HG02885 (cell line): ENCODE results near the gene SAMD4A.
"Not testable (repeated sequence)": the region's sequence is repeated elsewhere in the genome, so short reads cannot be mapped to it uniquely, and the experiment has no call there.

ENCODE experiments used
- ATAC-seq: cut with Tn5 transposase; IDR thresholded peaks from one replicate; pipeline ENCODE4 v1.9.1; 2021; ENCODE audit warnings: mild to moderate bottlenecking; ENCODE audit not compliant: unreplicated experiment, poor library complexity

The SAMD4A gene

DNA sequence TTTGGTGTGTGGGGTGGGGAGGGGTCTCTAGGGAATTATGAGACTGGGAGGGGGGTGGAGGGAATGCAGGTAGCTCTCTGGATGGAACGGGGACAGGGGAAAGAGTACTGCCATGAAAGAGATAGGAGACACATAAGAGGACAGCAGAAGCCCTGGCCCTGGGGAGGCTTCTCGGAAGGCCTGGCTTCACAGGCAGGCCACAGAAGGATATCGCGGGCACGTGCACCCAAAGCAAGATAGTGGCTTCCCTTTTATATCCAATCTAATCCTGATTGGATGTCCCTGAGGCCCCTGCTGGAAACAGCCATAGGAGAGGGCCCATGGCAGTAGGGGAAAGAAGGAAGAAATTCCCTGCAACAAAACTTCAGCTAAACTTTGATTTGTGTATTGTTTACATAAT, 222.2 kb downstream of the SAMD4A start:
- ATAC-seq = no peak

DNA sequence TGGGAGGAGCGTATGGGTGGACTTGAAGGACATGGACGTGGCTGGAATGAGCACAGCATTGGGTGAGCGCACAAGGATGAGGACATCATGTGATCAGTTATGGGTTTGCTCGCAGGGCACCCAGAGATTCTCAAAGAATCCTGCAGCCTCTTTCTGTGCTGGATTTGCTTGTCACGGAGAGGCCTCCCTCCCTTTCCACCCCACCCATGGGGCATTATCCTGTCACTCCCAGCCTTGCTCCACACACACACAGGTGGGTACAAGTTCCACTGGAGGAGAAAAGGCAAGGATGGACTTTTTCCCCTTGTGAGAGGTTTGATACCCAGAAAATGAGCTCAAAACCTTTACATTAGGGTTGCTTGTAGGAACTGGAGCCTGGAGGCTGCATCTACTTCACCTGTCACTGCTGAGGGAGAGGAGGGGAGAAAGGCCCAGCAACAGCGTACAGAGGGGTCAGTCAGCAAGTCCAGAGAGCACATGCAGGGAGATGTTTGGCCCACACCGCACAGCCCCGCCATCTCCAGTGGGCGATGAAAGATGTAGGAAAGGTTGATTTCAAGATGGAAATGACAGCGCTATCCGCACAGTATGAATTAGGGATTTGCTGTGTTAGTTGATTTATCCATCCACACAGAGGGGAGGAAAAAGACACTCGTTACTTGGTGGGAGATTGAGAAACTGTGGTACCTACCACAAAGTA, 223.0 kb downstream of the SAMD4A start:
- ATAC-seq = no peak

DNA sequence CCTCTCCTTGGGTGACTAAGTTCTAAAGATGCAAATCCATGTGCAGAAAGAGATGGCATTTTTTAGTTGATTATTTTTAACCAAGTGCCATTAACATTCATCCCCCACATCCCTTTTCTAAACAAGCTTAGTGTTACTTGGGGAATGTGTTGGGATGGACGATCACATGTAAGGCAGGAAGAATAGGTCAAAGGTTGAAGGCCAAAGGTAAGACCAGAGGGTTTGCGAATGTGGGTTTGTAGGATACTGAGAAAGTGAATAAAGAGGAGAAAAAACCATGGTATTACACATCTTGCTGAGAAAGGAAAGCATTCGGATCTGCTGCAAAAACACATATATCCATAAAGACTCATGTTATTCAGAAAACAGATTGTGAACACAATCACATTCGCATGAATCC, 224.1 kb downstream of the SAMD4A start:
- no peak for ATAC-seq

DNA sequence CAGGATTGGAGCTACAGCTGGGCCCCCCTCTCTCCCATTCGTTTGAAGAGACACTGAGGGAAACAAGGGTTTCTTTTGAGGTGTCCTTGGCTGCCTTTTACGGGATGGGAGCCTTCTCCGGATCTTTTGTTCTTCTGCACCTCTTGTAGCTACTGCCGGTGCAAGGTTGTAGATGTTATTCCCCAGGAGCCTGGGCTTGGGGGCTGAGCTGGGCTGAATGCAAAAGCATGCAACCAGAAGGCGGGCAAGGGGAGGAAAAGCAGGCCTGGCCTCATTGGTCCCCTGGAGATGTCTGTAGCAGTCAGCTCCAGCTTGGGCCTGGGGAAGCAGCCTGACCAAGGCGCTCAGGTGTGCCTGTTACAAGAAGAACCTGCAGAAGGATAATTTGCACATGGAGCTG, 225.4 kb downstream of the SAMD4A start:
- ATAC-seq = no peak

DNA sequence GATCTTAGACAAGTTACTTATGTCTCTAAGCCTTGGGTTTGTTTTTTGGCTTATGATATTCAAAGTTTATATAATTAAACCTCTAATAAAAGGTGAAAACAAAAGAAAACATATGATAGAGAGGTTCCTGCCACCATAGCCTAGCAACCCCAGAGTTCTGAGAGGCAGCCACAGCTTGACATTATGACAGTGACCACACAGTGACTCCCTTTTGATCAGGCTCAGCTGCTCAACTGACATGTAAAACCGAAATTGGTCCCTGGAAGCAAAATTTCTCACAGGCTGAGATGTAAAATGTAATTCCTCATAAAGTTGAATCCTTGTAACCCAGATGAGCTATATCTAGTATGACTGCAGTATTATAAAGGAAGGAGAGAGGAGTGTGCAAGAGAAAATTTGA, 227.2 kb downstream of the SAMD4A start:
- ATAC-seq = no peak

DNA sequence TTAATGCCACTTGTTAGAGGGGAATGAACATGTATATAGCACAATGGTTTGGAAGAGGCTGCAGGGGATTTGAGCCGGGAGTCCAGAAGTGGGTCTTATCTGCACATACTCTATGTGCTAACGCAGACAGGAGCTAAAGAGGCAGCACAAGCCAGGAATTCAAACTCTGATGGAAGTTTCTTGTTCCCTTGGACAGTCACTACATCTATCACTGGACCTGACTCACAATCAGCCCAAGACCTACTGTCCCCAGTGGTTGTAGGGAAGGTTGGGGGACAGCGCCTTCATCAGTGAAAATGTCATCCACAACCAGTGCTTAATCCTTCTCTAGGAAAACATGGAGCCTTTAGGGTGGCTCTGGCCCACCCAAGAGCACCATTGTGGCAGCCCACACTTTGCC, 227.9 kb downstream of the SAMD4A start:
- no peak for ATAC-seq

DNA sequence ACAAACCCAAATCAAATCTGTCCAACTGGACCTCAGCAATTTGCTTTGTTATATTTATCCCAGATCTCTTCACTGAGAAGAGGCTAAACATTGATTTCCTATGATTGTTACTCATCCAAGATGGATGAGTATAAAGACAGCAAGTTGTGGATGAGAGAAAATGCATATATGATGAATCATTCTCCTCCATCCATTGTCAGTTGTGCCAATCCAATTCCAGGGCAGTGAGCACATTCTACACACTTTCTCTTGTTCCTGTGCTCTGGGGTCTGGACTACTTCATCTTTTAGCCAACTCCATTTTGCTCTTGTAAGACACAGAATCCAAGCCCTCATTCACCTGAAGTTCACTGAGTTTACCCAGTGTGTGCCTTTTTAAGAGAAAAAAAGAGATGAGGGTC, 230.0 kb downstream of the SAMD4A start:
- no peak for ATAC-seq

DNA sequence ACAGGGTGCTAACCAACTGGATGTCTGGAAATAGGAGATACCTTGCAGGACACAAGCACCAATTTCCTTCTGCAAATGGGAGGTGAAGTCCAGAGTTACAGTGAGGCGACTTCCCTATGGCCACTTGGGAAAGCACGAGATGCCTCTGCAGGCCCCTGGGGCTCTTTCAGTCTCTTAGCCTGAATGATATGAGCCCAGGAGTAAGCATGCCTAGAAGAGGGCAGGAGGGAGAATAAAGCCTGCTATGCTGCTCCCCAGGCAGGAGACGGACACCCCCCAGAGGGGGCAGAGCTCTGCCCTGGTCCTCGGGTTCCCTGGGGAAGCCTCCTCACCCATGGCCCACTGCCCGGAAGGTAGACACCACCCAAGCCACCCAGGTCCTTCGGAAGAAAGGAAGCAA, 230.6 kb downstream of the SAMD4A start:
- ATAC-seq = no peak

DNA sequence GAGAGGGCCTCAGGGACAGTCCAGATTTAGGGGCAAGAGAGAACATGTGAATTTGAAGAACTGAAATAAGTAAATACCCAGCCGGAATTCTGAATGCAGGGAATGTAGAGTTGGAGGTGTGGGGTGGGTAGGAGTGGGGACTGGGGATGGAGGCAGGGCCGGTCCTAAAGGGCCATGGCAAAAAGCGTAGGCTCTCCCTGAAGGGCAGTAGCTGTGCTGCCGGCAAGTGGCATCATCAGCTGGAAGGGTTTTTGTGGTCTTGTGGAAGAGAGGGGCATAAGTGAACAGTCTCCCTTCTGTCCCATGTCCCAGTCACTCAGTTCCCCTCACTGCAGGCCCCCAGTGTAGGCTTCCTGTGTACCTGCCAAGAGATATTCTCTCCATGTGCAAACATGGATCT, 231.1 kb downstream of the SAMD4A start:
- no peak for ATAC-seq

DNA sequence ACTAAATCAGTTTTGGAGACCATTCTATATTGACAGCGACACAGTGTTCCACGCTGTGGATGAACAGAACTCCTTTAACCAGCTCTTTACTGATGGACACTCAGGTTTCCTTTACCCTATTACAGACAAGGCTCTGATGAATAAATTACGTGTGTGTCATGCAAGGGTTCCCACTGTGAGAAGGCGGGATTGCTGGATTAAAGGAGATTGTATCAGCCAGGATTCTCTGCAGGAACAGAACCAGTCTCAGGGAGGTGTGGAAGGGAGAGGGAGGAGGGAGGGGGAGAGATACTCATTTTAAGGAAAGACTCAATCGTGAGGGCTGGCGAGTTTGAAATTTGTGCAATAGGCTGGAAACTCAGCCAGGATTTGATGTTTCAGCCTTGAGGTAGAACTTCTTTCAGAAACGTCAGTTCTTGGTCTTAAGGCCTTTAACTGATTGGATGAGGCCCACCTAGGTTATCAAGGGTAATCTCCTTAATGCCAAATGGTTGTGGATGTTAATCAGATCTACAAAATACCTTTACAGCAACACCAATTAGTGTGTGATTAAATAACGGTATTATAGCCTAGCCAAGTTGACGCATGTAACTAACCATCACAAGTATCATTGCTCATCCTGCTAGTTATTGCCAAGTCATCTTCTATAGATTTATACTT, 231.7 kb downstream of the SAMD4A start:
- ATAC-seq = no peak

DNA sequence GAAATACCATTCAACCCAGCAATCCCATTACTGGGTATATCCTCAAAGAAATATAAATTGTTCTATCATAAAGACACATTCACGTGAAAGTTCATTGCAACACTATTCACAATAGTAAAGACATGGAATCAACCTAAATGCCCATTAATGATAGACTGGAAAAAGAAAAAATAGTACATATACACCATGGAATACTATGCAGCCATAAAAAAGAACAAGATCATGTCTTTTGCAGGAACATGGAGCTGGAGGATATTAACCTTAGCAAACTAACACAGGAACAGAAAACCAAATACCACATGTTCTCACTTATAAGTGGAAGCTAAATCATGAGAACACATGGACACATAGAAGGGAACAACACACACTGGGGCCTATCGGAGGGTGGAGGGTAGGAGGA, 234.6 kb downstream of the SAMD4A start:
- not testable (repeated sequence) for ATAC-seq

DNA sequence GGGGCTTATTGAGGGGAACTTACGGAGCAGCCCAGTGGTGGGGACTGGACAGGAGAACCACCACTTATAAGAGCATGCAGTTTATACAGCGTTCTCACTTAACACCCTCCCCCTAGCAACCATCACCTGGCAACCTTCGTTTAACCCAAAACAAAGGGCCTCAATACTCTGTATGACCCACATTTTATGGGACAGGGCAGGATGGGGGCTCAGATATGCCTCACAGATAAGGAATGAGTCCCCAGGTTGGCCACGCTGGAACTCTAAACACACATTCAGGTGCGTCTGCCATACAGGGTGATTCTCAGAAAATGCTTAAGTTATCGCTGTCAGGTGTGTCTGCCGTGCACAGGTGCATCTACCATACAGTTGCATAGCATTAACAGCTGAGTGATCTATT, 236.5 kb downstream of the SAMD4A start:
- ATAC-seq = no peak

DNA sequence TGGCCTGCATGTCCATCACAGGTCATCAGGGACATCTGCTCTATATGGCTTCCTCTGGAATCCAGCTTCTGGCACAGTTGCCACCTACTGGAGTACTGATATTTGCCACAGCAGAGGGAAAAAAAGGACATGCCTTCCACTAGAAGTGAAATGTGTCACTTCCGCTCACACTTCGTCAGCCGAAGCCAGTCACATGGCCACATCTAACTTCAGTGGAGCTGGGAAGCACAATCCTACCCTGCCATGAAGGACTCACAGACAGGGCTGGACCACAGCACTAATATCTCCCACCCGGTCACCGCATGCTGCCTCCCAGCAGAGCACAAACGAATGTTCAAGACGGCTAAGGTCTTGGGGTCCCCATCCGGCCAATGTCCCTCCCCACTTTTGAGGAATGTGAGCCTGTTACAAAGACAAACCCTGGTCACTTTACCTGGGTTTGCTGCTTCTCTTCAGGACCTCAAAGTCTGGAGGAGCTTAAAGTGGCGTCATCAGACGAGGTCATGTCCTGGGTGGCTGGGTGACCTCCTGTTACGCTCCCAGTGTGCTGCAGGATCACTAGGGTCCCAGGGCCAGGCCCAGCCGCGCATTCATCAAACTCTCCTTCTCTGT, 237.1 kb downstream of the SAMD4A start:
- ATAC-seq = no peak

DNA sequence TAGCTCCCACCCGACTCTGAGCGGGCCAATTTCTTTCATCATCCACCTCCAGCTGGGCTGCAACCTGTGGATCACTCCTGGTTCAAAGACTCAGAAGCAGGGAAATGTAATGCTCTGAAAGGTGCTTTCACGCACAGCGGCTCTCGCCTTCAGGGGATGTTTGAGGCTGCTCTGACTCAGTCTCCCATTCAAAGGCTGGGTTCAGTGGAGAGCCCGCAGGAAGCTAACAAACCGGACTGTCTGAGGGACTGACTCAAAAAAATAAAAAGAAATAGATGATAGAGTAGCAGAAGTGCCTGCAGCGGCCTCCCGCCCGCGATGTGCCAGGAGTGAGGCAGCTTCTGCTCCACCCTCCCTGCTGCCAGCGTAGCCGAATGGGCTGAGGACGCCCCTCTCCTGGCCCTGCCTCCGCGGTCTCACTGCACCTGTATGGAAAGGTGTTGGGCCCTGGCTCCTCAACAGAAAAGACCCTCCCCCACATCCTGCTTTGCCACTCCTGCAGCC, 237.7 kb downstream of the SAMD4A start:
- ATAC-seq = no peak

DNA sequence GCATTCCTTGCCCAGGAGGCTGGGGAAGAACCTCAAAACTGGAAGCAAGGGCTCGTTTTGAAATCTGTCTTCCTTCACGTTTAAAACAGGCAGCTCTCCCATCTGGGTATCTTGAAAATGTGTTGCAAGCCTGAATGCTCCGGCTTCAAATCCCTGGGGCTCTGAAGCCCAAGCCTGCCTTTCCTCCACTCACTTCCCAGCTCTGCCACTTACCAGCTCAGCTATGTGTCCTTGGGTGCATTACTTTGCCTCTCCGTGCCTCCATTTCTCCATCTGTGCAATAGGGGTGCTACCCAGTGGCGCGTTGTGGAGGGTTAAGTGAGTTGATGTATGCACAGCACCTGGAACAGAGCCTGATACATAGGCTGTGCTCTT, 238.1 kb downstream of the SAMD4A start:
- ATAC-seq = no peak

DNA sequence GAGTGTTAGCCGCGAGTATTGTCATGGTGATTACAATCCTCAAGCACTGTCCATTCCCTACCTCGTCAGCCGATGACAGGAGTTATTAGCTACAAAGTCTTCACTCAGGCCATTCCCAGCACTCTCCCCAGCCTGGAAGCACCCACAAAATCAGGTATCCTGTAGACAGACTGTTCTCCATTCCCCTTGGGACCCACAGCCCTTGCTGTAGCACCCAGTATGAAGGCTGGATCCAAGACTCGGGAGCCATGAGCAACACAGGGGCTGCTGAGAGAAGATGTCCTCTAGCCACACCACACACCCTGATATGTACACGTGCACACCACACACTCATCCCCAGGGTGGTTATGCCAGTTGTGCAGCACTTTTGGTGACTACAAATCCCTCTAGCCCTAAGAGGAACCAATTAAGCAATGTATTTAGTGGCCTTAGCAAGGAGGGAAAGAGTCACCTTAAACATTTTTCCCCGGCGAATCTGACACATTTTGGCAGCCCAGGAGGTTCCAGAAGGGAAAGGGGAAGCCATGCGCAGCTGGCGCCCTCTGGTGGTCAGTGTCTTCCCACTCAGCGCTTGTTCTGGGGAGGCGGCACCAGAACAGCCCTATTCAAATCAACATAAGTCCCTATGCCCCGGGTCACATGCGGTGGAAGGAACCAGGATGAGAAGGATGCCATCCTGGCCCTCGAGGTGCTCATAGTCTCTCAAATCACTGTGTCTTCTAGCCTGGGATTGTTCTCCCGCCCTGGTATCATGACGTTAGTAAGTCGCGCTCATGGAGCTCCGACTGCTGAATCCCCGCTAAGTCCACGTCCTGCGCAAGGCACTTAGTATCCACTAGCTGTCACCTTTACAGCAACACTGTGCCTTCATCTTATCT, 238.8 kb downstream of the SAMD4A start:
- ATAC-seq = peak; percentile 67

DNA sequence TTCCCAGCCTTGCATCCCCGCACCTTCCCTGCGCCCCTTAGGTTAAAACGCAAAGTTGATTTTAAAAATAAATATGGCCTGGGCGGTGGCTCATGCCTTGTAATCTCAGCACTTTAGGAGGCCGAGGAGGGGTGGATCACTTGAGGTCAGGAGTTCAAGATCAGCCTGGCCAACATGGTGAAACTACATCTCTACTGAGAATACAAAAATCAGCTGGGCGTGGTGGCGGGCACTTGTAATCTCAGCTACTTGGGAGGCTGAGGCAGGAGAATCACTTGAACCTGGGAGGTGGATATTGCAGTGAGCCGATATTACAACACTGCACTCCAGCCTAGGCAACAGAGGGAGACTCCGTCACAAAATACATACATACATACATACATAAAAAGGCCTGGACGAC, 239.7 kb downstream of the SAMD4A start:
- no peak for ATAC-seq

DNA sequence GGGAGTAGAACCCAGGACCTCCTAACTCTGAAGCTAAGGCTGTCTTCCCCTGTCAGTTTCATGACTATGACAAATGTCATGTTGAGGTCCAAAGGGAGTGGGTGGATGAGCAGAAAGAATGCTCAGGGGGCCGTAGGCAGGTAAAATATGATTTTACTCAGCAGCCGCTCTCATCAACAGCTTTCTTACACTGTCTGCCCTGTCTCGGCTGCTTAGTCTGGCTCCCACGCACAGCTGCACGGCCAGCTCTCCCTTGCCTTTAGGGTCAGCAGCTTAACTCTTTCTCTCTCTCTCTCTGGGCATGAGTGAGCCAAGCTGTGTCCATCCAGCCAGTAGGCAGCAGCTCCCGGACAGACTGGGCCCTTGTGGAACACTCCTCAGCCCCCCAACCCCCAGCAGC, 240.5 kb downstream of the SAMD4A start:
- ATAC-seq = no peak

DNA sequence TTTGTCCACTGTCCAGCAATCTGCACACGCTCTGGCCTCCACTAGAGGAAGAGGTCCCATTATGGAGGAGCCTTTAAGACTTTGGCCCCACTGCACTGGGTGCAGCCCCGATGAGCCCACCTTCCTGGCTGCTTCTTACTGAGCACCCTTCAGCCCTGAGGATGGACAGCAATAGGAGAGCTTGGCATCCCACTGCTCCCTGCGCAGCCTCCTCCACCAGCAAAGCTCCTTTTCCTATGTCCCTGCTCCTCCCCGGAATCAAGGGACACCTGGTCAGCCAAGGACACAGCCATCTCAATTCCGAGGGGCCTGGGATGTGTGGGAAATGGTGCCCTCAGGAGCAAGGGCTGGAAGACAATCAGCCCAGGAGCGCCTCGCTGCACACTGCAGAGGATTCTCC, 241.0 kb downstream of the SAMD4A start:
- ATAC-seq = no peak

DNA sequence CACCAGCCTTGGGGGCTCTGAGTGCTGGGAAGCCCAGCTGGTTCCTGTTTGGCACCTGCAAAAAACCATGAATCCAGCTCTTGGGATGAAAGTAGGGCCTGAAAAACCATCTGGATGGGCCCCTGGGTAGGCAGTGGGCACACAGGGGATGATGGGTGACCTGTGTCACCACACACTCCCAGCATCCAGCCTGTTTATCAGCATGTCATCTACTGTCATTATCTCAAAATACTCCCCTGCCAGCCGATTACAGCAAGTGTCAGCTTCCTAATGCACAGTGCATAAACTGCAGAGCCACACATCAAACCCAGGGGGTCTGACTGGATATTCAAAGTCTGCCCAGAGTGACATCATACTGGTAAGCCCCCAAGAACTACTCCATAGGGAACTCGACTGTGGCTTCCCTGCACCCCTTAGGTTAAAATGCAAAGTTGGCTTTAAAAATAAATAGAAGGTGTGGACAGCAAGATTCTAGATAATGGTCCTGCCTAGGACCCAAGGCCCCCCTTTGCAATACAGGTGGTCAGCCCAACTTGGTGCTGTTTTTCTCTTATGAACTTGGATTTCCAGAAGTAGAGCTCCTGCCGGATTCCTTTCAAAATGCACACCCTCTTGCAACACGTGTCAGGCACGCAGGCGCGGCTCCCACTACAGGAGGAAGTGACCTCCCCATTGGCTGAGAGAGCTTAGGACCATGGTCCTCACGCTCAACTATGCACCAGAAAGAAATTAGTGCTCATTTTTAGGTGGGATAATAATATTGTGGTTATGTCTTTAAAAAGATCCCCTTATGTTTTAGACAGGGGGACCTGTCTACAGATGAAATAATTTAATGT, 241.6 kb downstream of the SAMD4A start:
- no peak for ATAC-seq
